Fibroblast of skin of abdomen (primary cell): Measurements from ENCODE around the gene DAGLA.

Experiments
- DNase-seq: peaks from one replicate; pipeline ENCODE4 v3.0.0-alpha.2; 2013

Gene DAGLA

DNA sequence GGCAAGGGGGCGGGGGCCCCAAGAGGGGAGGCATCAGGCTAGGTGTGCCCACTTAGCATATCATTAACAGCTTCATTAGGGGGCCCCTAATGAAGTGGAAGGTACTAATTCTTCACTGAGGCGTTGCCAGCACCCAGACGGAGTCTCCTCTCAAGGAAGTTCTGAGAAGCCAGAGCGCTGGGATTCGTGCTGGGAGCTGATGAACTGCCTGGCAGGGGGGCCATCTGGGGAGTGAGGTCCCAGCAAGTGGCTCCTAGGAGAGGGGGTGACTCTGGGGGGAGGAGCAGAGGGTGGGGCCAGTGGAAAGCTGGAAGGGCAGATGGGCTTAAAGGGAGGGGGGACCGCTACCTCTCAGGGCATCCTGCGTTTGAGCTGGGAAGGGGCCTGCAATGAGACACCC, 29.8 kb downstream of the DAGLA start:
- DNase-seq, result no peak

DNA sequence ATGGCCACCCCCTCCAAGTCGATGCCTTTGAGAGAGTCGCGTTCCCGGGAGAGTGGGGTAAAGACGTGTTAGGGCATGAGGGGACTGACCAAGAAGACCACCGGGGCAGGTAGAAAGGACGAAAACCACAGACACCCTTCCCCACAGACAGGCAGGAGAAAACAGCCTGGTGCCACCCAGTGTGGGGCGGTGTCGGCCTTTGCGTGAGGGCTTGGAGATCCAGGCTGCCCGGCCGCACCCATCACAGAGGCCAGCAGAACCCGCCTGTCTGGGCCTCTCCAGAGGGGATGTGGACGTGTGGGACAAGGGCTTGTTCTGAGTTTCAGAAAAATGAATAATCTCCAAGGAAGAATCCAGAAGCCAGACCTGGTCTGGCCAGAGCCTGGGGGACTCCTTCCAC, 30.8 kb downstream of the DAGLA start:
- no peak for DNase-seq

DNA sequence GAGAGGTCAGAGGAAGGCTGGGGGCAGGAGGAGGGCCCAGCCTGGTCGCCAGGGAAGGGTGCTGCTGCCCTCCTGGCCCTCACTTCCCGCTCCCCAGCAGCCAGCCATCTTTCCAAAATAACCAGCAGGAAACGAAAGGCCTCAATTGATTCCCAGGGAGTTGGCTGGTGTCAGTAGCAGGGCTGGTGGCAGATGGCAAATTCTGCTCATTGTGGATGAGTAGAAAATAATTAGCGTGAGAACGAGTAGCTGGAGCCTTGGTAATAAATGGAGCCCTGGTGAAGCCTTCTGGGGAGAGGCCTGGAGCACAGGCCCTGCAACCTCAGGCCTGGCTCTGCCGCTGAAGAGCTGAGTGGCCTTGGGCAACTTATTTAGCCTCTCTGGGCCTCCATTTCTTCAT, 31.3 kb downstream of the DAGLA start:
- DNase-seq, result no peak

DNA sequence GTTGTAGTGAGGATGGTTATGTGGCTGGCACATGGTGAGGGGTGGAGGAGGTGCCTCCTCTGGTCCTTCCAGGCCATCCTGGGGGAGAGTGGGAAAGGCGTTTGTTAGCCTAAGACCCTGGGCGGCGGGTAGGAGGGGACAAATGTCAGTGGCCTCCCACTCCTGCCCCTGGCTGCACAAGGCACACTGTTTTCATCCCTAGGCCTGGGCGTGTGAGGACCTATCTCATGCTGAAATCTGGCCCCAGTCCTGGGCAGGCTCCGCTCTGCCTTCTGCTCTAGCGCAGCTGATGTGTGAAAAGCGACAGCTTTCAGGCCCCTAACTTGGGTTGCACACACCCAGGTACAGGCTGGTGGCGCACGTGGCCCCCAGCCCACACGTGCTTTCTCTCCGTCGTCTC, 32.1 kb downstream of the DAGLA start:
- no peak for DNase-seq

DNA sequence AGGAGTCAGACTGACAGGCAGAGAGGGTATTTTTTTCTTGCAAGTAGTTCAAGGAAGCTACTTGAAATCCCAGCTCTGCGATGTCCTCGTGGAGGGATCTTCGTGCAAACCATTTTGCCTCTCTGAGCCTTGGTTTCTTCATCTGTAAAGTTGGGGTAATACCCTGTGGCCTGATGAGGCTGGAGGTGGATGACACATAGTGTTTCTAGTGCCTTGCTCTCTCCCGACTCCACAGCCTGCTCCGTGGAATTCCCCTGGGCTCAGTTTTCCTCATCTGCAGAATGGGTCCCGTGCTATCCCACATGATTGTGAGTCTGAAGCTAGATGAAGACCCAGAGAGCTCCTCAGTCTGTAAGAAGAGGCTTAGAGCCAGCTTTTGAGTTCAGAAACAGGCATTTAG, 32.7 kb downstream of the DAGLA start:
- DNase-seq, result no peak

DNA sequence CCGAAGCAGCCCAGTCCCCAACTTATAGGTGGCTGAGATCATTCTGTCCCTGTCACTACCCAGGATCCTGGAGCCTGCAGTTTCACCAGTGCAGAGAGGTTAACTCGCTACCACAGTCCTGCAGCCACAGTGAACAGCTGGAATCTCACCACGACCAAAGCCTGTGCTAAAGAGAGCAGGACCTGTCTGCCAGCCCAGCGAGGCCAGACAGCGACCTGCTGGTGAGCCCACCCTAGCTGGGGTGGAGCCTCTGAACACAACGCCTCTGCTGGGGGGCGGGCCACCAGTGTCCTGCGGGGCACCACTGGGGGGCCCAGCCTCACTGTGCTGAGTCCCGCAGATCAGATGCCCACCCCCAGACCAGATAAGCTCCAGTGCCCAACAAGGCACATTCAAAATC, 33.3 kb downstream of the DAGLA start:
- no peak for DNase-seq

DNA sequence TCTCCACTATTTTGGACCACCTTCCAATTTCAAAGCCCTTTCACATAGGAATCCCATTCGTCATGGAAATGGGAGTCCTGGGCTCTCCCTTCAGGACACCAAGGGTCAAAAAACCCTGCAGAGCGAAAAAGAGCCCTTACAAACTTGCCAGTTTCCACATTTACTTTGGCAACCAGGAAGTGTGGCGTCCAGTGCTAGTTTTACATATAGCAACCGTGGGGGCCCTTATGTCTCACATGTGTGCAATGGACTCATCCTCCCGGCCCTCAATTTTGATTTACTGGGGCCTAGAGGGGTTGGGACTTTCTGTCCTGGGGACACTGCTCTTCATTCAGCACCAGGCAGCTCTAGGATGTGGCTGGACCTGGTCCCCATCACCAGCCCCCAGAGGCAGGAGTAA, 33.7 kb downstream of the DAGLA start:
- no peak for DNase-seq

DNA sequence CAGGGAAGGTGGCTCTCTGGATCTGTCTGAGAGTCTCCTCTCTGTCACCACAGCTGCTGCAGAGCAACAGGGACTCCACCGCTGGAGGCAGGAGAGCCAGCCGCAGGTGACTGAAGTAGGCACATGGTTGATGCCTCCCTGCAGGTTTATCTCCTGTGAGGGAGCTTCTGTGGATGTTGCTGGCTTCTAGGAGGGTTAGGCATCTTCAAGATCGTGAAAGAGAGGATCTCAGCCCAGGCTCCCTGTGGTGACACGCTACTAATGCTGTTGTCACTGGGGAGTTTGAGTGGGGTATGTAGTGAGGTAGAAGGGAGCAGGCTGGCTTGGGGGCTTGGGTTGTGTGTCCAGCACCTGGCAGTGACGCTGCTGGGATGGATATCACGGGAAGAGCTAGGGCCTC, 34.1 kb downstream of the DAGLA start:
- no peak for DNase-seq

DNA sequence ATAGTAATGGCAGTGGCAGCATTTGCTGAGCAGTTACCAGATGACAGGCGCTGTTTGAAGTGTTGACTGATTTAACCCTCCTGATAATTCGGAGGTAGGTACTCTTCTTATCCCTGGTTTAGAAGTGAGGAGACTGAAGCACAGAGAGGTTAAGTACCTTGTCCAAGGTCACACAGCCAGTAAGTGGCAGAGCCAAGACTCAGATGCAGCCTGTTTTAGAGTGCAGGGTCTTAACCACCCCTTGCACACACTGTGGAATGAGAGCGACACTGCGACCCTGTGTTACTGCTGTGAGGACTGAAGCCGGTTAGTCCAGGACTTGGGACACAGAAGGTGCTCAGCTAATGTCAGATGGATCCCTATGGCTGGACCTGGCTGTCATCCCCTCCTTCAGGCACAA, 34.7 kb downstream of the DAGLA start:
- DNase-seq, result no peak

DNA sequence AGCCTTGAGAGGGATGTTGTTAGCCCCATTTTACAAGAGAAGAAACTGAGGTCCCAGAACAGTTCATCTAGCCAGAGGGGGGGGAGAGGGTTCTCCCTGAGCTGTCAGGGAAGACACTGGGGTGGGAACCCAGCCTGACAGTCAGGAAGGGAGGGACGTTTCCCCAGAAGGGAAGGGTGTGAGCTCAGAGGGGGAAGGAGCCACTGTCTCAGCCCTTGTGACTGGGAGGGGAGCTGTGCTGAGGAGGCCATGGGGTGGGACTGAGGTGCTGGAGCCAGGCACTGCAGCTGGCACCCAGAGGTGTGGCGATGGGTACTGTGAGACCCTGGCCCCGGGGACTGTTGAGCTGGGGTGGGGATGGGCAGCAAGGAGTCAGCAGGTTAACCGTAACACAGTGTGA, 35.7 kb downstream of the DAGLA start:
- DNase-seq, result no peak

DNA sequence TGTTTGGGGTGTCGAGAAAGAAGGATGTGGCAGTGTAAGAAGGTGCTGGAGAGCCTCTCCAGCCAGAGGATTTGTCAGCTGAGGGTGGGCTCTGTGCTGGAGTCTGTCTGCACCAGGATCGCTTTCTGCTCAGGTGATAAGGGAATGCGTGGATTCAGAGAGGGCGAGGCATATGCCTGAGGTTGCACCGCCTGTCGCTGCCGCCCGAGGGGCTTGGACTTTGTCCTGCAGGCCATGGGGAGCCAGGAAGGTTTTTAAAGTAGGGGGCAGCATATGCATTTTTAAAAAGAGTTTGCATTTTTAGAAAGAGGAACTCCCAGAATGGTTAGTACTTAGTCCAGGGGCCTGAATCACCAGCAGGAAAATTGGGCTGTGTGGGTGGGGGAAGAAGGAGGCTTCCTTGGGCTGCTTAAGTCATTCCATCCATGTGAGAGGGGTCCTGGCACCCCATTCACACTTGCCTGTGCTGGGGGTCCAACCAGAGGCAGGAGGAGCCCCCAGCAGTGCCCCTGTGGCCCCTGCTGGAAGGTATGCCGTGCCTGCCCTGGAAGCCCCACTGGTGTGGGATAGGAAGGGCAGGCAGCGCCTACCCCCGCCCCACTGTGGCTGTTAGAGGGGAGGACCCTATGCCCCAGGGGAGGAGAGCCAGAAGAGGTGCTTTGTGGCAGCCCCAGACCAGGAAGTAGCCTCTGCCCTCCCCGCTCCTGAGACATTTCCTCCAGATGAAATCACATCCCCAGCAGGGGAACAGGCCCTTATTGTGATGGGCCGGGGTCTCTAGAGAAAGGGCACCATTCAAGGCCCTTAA, 36.5 kb downstream of the DAGLA start:
- DNase-seq, result no peak

DNA sequence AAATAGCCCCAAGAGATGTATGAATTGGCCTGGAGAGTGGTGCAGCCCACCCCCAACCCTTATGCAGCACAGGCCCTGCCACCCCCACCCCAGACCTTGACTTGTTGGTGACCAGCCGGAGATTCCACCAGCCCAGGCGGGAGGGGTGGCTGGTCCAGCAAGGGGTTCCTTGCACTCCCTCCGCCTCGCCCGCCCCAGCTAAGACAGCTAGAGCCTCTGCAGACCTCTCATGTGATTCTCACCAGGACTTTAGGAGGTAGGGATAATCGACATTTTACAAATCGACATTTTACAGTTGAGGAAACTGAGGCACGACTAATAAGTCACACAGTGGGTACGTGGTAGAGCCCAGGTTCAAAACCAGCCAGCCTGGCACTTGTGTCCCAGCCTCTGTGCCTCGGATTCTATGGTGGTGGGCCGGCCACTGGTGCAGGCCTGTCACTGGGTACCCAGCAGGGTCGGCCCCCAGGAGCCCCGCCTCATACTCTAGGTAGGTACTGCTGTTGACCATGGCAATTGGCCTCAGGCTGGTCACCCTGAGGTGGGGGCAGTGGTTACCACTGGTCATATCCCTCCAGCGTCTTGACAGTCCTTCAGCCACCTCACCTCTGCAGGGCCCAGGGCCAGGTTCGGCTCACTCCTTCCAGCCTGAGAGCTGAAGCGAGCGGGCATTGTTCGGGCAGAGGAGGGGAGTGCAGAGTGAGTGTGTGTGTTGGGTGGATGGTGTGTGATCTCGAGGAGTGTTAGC, 37.3 kb downstream of the DAGLA start:
- no peak for DNase-seq

DNA sequence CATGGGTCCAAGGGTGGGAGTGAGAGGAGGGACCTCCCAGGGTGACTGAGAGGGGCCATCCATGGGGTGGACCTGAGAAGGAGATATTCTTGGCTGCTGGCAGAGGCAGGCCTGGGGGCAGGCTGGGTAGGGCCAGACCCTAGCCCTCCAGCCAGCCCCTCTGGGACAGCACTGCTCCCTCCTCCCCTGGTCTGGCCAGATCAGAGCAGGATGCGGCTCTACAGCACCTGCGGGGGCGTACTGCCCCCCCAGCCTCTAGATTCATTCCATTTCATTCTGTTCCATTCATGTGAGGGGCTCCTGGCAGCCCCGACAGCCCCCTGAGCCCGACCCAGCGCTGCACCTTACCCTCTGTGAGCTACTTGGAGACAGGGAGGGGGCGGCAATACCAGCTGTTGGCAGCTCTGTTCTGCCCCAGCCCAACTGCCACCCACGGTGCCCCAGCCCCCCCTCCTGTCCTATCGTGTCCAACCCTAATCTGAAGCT, 37.9 kb downstream of the DAGLA start:
- DNase-seq, result no peak

DNA sequence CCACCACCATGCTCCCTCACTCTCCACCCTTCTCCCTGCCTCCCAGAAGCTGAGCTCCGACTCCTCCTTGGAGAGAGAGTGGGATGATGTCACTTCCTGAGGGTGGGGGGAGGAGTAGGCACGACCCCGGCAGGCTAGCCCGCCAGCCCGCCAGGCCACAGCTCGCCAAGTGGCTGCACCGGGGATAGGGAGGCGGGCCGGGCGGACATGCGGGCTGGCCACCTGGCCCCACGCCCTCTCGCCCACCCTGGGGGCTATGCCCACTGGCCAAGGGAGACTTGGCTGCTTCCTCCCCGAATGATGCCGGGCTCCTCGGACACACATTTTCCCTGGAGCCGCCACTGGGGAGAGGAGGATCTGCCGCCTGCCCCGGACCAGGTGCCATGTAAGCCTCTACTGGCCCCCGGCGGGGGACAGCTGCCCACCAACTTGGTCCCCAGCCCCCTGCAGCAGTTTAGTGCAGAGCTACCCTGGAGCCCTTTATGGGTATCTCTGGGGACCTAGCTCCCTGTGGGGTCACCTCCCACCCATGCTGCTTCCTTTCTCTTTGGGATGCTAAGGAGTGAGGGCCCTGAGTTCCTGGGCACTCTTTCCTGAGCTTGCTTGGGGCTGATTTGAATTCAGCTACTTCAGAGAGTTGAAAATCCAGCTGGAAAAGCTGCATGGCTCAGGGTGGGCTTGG, 38.6 kb downstream of the DAGLA start:
- peak; percentile 81 for DNase-seq

DNA sequence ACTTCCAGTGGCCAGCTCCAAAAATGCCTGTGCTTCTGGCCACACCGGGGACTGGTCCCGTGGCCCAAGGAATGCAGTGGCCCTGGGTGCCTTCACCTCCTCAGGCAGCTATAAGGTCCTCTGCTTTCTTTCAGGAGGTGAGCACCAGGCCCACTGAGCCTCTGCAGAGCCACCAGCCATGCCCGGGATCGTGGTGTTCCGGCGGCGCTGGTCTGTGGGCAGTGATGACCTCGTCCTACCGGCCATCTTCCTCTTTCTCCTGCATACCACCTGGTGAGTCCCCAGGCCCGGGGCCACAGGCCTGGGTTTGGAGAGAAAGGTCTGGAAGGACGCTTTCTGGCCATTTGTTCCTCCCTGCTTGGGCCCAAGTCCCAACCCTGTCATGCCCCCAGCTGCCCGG, 39.8 kb downstream of the DAGLA start:
- DNase-seq, result no peak

DNA sequence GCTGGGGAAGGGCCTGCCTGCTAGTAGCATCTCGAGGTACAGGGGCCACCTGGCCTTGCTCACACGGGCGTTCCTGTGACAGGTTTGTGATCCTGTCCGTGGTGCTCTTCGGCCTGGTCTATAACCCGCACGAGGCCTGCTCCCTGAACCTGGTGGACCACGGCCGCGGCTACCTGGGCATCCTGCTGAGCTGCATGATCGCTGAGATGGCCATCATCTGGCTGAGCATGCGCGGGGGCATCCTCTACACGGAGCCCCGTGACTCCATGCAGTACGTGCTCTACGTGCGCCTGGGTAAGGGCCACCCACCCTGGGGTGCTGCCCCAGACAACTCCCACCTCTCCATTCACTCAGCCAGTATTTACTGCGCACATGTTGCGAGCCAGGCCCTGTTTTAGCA, 40.4 kb downstream of the DAGLA start:
- DNase-seq, result no peak

DNA sequence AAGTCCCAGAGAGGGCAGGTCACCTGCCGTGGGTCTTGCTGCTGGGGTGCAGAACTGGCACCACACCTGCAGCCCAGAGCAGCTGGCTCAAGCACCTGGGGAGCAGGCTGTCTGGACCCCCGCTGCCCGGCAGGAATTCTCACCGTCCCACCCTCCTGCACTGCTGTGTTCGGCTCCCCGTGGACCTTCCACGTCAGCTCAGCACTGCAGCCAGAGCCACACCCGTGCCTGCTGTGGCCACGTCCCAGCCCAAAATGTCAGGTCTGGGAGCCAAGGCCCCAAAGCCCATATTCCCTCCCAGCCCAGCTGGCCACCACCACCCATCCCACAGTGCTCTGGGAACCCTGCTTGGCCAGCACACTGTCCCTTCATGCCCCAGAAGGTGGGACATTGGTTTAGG, 44.2 kb downstream of the DAGLA start:
- DNase-seq, result no peak

DNA sequence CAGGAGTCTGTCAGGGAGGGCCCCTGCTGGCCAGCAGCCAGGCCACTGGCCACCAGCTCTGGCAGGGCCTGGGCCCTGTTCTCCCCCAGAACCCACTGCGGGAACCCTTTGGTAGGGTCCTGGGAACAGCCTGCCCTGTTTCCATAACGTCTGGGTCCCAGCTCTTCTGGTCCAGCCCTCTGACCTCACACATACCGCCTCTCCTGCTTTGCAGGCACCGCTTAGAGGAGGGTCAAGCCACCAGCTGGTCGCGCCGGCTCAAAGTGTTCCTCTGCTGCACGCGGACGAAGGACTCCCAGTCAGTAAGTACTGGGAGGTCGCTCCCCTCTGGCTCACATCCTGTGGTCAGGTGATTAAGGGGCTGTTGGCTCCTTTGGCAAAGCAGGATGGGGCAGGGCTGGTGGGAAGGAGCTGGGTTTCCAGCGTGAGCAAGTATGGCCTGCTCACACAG, 45.6 kb downstream of the DAGLA start:
- DNase-seq, result no peak

DNA sequence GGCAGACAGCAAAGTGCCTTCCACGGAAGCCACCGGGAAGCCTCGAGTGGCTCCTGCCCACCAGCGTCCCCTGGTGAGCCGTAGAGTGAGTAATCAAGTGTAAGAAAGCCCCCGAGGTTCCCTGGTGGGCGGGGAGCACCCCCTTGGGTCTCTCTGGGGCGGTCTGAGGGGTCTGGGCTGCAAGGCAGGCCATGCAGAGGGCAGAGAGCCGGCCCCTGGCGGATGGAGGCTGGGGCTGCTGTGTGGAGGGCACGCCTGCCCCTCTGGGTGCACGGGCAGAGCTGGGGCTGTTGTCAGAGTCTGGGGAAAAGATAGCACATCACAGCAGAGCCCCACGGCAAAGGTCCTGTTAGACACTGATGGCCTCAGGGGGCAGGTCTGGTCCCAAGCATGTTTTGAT, 46.6 kb downstream of the DAGLA start:
- no peak for DNase-seq

DNA sequence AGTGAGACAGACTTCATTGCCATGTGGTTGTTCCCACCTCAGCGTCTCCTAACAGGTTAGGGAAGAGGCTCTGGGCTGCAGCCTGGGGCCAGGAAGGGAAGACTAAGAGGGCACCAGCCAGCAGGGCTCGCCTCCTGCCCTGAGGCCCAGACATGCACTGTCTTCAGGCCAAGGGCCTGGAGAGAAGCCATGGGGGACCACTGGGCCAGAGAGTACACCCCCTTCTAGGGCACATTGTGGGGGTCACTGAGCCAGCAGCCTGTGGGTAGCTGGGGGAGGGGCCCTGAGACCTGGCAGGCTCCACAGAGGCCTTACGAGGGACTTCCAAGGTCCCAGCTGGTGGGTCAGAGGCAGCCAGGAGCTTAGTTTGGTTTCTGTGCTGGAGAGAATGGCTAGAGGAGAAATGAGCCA, 47.2 kb downstream of the DAGLA start:
- DNase-seq, result no peak

DNA sequence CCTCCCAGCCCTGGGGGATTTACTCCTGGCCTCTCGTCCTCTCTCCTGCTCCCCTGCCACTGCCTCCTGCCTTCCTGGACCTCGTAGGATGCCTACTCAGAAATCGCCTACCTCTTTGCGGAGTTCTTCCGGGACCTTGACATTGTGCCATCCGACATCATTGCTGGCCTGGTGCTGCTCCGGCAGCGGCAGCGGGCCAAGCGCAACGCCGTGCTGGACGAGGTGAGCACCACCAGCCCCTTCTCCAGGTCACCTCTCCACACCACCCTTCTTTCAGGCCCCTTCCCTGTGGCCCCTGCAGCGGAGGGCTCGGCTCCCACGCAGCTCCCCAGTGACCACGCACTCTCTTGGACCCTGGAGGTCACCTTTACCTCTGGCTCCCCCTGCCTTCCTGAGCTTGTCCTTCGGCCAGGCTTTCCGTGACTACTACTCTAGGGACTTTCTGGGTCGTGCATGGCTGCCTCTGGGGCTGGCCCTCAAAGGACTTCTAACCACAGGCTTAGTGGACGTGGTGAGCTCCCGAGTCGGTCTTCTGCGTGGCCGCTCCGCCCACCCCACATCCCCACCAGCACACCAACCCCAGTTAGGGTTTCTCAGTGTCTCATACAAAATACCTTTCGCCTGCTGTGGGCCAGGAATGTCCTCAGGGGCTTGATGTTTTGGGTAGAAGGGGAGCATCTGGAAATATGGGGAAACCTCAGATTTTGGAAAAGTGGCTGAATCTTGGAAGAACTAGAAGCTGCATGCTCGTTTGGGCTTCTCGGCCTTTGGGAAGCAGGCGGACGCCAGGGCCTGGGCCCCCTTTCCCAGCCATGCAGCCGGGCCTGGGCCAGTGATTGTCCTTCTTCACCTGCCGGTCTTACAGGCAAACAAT, 48.1 kb downstream of the DAGLA start:
- no peak for DNase-seq

DNA sequence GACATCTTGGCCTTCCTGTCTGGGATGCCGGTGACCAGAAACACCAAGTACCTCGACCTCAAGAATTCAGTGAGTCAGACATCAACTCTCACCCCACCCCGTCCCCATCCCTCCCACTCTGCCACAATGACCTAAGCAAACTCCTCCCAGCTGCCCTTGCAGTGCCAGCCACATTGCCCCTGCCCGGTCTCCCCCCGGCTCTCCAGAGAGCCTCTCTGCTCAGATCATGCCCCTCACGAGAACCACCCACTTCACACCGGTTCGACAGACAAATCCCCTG, 48.7 kb downstream of the DAGLA start:
- DNase-seq, result no peak
